Caco-2 (cell line): ENCODE data around the gene PARS2. TPM values are rescaled to one million over a fixed set of nuclear protein-coding genes. Genes with fewer than 3 reads are reported as not detected.

Experiments
- BruUV-seq: library from RNA; stranded (reverse); fragments of 400-500 nt; replicated peaks from 2 replicates; lab custom pipeline; 2021; lab: Mats Ljungman, UMichigan
- CTCF ChIA-PET: fragments of 300-600 bp; sonication (Branson Sonifier 250); formaldehyde crosslinking; loops from one replicate; lab custom pipeline; 2022; ENCODE audit warnings: antibody characterized with exemption; lab: Charles Lee
- POLR2A ChIA-PET: fragments of 300-600 bp; sonication (Branson Sonifier 250); formaldehyde crosslinking; loops from one replicate; lab custom pipeline; 2022; ENCODE audit warnings: antibody characterized with exemption; lab: Charles Lee
- DNase-seq, 2 experiments: peaks; one replicate each; pipeline versions ENCODE4 v3.0.0 to v3.0.0-alpha.2; 2020 to 2022
- H3K27me3 ChIP-seq: replicated peaks from 2 replicates; pipeline ENCODE4 v1.6.0; 2011; ENCODE audit warnings: low read length; ENCODE audit not compliant: control insufficient read depth, insufficient read depth
- H3K36me3 ChIP-seq: 2 replicates; pipeline ENCODE4 v1.5.1; 2011; ENCODE audit warnings: low read length; ENCODE audit not compliant: control insufficient read depth, insufficient read depth
- H3K4me1 ChIP-seq: fragments of 250-450 bp; sonication (Bioruptor Pico); 2 replicates; pipeline ENCODE4 v1.5.1; 2020; ENCODE audit warnings: mild to moderate bottlenecking
- H3K4me3 ChIP-seq: 2 replicates; pipeline ENCODE4 v1.5.1; 2011; ENCODE audit warnings: low read depth, mild to moderate bottlenecking, control low read depth, low read length
- H3K9me3 ChIP-seq: fragments of 250-450 bp; sonication (Bioruptor Pico); 2 replicates; pipeline ENCODE4 v1.5.1; 2020; ENCODE audit warnings: mild to moderate bottlenecking, moderate library complexity
- H3K27ac Mint-ChIP-seq: one replicate; pipeline ENCODE4 v1.8.0; 2022; ENCODE audit warnings: mixed read lengths; ENCODE audit not compliant: unreplicated experiment
- H3K27me3 Mint-ChIP-seq: one replicate; pipeline ENCODE4 v1.8.0; 2022; ENCODE audit warnings: mixed read lengths; ENCODE audit not compliant: insufficient read depth, unreplicated experiment
- H3K36me3 Mint-ChIP-seq: one replicate; pipeline ENCODE4 v1.8.0; 2022; ENCODE audit warnings: mild to moderate bottlenecking, mixed read lengths; ENCODE audit not compliant: insufficient read depth, unreplicated experiment
- H3K4me1 Mint-ChIP-seq: one replicate; pipeline ENCODE4 v1.8.0; 2022; ENCODE audit warnings: low read depth, mixed read lengths; ENCODE audit not compliant: unreplicated experiment
- H3K4me3 Mint-ChIP-seq: one replicate; pipeline ENCODE4 v1.8.0; 2022; ENCODE audit warnings: mild to moderate bottlenecking, moderate library complexity, mixed read lengths; ENCODE audit not compliant: unreplicated experiment
- H3K9me3 Mint-ChIP-seq: one replicate; pipeline ENCODE4 v1.8.0; 2022; ENCODE audit warnings: mixed read lengths; ENCODE audit not compliant: unreplicated experiment
- intact Hi-C: fragments of 100-400 bp; cut with micrococcal nuclease; formaldehyde crosslinking; loops from one replicate; pipeline ENCODE4 v1.10.0; 2022; ENCODE audit not compliant: unreplicated experiment
- total RNA-seq: library from RNA; stranded (reverse); gene quantifications from 2 replicates; pipeline ENCODE4 v1.2.3, GENCODE V29; 2022
- TF ChIP-seq, protein P1 (sequence below), 2 experiments: fragments of 200-600 bp in 1 of 2; IDR thresholded peaks; 1 replicate in 1 of 2; 2 replicates in 1 of 2; pipeline versions ENCODE4 v1.5.1 to v1.8.0; 2011 to 2022; ENCODE audit warnings: antibody characterized with exemption in 1 of 2, control low read depth in 1 of 2, inconsistent platforms in 1 of 2, low read depth in 1 of 2, low read length in 1 of 2, mild to moderate bottlenecking in 1 of 2, moderate library complexity in 1 of 2; ENCODE audit not compliant: insufficient read depth in 1 of 2, severe bottlenecking in 1 of 2, unreplicated experiment in 1 of 2

The PARS2 gene
- total RNA-seq, 1 experiment from 2014 or later, result 5.8 TPM

DNA sequence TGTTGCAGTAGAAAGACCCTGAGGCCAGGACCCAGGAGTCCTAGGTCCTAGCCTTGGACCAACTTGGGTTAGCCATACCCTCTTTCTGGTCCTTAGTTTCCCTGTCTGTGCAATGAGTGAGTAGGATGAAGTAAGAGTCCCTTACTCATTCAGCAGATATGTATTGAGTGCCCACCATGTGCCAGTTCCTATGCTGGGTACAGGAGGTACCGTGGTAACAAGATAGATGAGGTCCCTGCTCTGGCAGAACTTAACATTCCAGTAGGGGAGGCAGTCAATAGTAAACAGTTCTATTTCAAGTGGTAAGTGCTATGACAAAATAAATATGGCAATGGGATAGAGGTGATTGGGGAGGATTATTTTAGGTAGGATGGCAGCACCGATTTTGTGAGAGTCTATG lies 18.3 kb upstream of the PARS2 start:
- Mint-ChIP-seq H3K4me1 (no peaks in the 10 kb centered on the region), H3K27me3 (no peaks in the 10 kb centered on the region), H3K9me3 (no peaks in the 10 kb centered on the region), H3K27ac (no peak overlapping the region), H3K4me3 (no peak overlapping the region), H3K36me3 (peaks cover 6% of the 10 kb centered on the region)
- Histone ChIP-seq H3K4me3 (no peak overlapping the region), H3K4me1 (no peaks in the 10 kb centered on the region), H3K36me3 (no peaks in the 10 kb centered on the region), H3K27me3 (no peaks in the 10 kb centered on the region), H3K9me3 (no peaks in the 10 kb centered on the region)
- CTCF ChIA-PET, result no interaction called here
- TF ChIP-seq, protein P1, sequence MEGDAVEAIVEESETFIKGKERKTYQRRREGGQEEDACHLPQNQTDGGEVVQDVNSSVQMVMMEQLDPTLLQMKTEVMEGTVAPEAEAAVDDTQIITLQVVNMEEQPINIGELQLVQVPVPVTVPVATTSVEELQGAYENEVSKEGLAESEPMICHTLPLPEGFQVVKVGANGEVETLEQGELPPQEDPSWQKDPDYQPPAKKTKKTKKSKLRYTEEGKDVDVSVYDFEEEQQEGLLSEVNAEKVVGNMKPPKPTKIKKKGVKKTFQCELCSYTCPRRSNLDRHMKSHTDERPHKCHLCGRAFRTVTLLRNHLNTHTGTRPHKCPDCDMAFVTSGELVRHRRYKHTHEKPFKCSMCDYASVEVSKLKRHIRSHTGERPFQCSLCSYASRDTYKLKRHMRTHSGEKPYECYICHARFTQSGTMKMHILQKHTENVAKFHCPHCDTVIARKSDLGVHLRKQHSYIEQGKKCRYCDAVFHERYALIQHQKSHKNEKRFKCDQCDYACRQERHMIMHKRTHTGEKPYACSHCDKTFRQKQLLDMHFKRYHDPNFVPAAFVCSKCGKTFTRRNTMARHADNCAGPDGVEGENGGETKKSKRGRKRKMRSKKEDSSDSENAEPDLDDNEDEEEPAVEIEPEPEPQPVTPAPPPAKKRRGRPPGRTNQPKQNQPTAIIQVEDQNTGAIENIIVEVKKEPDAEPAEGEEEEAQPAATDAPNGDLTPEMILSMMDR (IDR thresholded peaks at IDR 0.05; ENCODE audit: insufficient read depth in 1 of 2, low read depth in 1 of 2, low read length in 1 of 2, severe bottlenecking in 1 of 2, unreplicated experiment in 1 of 2), result no peak
- intact Hi-C loops, result no loop called here
- no peak for DNase-seq
- POLR2A ChIA-PET, result no interaction called here
- no TSS peak for BruUV-seq

DNA sequence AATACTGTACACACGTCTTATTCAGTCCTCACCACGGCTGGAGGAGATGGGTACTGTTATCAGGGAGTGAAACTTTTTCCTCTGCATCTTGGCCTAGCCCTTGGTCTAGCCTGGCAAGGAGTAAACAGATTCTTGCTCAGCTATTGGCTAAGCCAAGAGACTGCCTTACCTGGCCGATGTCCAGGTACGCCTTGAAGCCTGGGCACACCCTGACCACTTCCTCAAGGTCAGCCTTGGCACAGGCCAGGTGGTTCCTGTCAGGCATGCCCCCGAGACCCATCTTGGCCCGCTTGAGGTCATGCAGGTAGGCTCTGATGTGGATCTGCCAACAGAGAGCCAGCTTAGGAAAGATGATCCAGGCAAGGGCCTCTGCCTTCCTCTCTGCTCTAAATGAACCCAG lies 17.8 kb upstream of the PARS2 start:
- H3K4me1 Mint-ChIP-seq, result no peaks in the 10 kb centered on the region
- H3K4me3 Mint-ChIP-seq, result no peak overlapping the region
- no peaks in the 10 kb centered on the region for H3K9me3 Mint-ChIP-seq
- peaks cover 5% of the 10 kb centered on the region for H3K36me3 Mint-ChIP-seq
- TF ChIP-seq, protein P1 (IDR thresholded peaks at IDR 0.05; ENCODE audit: insufficient read depth in 1 of 2, low read depth in 1 of 2, low read length in 1 of 2, severe bottlenecking in 1 of 2, unreplicated experiment in 1 of 2), result no peak
- no peaks in the 10 kb centered on the region for H3K27me3 ChIP-seq
- ChIA-PET CTCF (no interaction called here), POLR2A (no interaction called here)
- intact Hi-C loops, result no loop called here
- H3K36me3 ChIP-seq, result no peaks in the 10 kb centered on the region
- no peaks in the 10 kb centered on the region for H3K9me3 ChIP-seq
- no peak overlapping the region for H3K4me3 ChIP-seq
- H3K27ac Mint-ChIP-seq, result no peak overlapping the region
- H3K4me1 ChIP-seq, result no peaks in the 10 kb centered on the region
- no TSS peak for BruUV-seq
- no peak for DNase-seq
- no peaks in the 10 kb centered on the region for H3K27me3 Mint-ChIP-seq

DNA sequence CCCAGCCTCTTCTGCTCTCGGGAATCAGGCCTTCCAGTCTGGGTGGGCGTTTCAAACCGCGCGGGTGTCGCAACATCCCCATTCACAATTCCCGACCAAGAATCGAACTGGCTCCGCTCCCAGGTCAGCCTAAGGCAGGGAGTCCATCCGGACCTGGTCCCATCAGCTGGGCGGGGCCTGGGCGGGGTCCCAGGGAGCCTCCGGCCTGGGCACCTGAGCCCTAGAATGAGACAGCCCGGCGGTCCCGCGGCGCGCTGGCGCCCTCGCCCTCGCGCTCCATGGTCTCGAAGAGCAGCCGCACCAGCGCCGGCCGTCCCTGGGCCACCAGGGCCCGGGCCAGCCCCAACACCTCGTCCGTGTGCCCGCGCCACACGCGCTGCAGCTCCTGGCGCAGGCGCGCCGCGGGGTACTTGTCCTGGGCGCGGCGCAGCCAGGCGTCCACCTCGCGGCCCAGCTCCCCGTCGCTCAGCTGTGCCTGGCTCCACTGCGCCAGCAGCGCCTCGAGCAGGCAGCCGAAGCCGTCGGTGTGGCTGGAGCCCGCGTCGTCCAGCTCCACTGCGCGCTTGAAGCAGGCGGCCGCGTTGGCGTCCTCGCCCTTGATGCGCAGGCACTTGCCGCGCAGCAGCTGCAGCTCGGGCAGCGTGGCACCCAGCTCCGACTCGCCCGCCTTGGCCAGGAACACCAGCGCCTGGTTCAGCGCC lies 16.9 kb upstream of the PARS2 start:
- no TSS peak for BruUV-seq
- intact Hi-C loops, result no loop called here
- Histone ChIP-seq H3K4me1 (no peaks in the 10 kb centered on the region), H3K27me3 (no peaks in the 10 kb centered on the region), H3K4me3 (no peak overlapping the region), H3K36me3 (no peaks in the 10 kb centered on the region), H3K9me3 (no peaks in the 10 kb centered on the region)
- H3K4me3 Mint-ChIP-seq, result no peak overlapping the region
- no peaks in the 10 kb centered on the region for H3K27me3 Mint-ChIP-seq
- ChIA-PET CTCF (interaction anchor here (0.6 kb wide), 1 partner anchor 110 kb away, joined by 6 read pairs; no protein-coding TSS in a partner anchor), POLR2A (no interaction called here)
- TF ChIP-seq, protein P1 (IDR thresholded peaks at IDR 0.05; ENCODE audit: insufficient read depth in 1 of 2, low read depth in 1 of 2, low read length in 1 of 2, severe bottlenecking in 1 of 2, unreplicated experiment in 1 of 2), result no peak
- H3K36me3 Mint-ChIP-seq, result no peaks in the 10 kb centered on the region
- no peaks in the 10 kb centered on the region for H3K4me1 Mint-ChIP-seq
- no peak overlapping the region for H3K27ac Mint-ChIP-seq
- DNase-seq, result no peak
- no peaks in the 10 kb centered on the region for H3K9me3 Mint-ChIP-seq
